ENCODE data around the gene GMPS. TPM values are rescaled to one million over a fixed set of nuclear protein-coding genes. Genes with fewer than 3 reads are reported as not detected.

GMPS gene
- total RNA-seq, 2 donors from 2014 or later = 30.2 to 31.8 TPM

DNA sequence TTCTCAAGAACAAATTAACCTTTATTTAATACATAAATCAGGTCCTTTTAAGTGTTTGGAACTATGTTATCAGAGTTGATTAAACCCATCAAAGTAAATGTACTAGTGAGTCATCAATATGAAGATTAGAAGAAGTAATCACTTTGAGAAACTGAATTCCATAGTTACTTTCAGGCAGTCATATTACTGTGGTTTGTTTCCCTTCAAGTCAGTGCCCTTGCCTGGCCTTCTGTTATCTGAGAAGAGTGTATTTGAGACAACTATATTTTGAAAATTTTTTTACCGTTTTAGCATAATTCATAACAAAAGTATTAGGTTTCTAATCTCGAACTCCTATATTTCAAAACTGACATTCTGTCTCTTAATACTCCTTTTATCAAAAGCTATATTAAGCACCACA lies 73.6 kb downstream of the GMPS start:
- TF ChIP-seq, protein P1, sequence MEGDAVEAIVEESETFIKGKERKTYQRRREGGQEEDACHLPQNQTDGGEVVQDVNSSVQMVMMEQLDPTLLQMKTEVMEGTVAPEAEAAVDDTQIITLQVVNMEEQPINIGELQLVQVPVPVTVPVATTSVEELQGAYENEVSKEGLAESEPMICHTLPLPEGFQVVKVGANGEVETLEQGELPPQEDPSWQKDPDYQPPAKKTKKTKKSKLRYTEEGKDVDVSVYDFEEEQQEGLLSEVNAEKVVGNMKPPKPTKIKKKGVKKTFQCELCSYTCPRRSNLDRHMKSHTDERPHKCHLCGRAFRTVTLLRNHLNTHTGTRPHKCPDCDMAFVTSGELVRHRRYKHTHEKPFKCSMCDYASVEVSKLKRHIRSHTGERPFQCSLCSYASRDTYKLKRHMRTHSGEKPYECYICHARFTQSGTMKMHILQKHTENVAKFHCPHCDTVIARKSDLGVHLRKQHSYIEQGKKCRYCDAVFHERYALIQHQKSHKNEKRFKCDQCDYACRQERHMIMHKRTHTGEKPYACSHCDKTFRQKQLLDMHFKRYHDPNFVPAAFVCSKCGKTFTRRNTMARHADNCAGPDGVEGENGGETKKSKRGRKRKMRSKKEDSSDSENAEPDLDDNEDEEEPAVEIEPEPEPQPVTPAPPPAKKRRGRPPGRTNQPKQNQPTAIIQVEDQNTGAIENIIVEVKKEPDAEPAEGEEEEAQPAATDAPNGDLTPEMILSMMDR (IDR thresholded peaks at IDR 0.05) = no peak
- Histone ChIP-seq H3K4me3 (no peak overlapping the region), H3K9me3 (no peaks in the 10 kb centered on the region), H3K4me1 (ENCODE audit: control insufficient read depth in 1 of 2, low read depth in 2 of 2) (peaks cover 16 to 19% of the 10 kb centered on the region in 2 donors), H3K27ac (peak overlapping the region; percentile 8 to 26), H3K27me3 (replicated peaks; ENCODE audit: insufficient read depth) (no peaks in the 10 kb centered on the region), H3K36me3 (peaks cover 3% of the 10 kb centered on the region)
- DNase-seq (ENCODE audit: low spot score) (no peak), ATAC-seq (ENCODE audit: insufficient number of reproducible peaks, low FRiP score, low read depth) (no peak)

GRCh38 chr3:155946178-155946577 lies 75.7 kb downstream of the GMPS start:
- H3K9me3 ChIP-seq = no peaks in the 10 kb centered on the region
- DNase-seq (ENCODE audit: low spot score) (no peak), ATAC-seq (ENCODE audit: insufficient number of reproducible peaks, low FRiP score, low read depth) (peak; percentile 80)
- TF ChIP-seq, protein P1 (IDR thresholded peaks at IDR 0.05) = no peak
- H3K36me3 ChIP-seq = no peaks in the 10 kb centered on the region
- peak overlapping the region; percentile 38 to 82 for H3K27ac ChIP-seq
- peaks cover 19 to 24% of the 10 kb centered on the region in 2 donors for H3K4me1 ChIP-seq (ENCODE audit: control insufficient read depth in 1 of 2, low read depth in 2 of 2)
- no peak overlapping the region for H3K4me3 ChIP-seq
- H3K27me3 ChIP-seq (replicated peaks; ENCODE audit: insufficient read depth) = no peaks in the 10 kb centered on the region

DNA sequence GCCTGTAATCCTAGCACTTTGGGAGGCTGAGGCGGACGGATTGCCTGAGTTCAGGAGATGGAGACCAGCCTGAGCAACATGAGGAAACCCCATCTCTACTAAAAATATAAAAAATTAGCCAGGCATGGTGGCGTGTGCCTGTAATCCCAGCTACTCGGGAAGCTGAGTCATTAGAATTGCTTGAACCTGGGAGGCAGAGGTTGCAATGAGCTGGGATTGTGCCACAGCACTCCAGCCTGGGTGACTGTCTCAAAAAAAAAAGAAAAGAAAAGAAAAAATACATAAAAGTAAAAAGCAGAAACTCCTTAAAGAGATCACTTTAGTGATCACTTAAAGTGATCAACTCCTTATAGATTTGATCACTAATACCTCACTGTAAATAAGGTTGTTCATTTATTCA lies 78.0 kb downstream of the GMPS start:
- TF ChIP-seq, protein P1 (IDR thresholded peaks at IDR 0.05) = no peak
- Histone ChIP-seq H3K27ac (no peak overlapping the region), H3K4me1 (ENCODE audit: control insufficient read depth in 1 of 2, low read depth in 2 of 2) (peaks cover 20 to 31% of the 10 kb centered on the region in 2 donors), H3K27me3 (replicated peaks; ENCODE audit: insufficient read depth) (no peaks in the 10 kb centered on the region), H3K9me3 (no peaks in the 10 kb centered on the region), H3K4me3 (no peak overlapping the region), H3K36me3 (no peaks in the 10 kb centered on the region)
- DNase-seq (ENCODE audit: low spot score) (no peak), ATAC-seq (ENCODE audit: insufficient number of reproducible peaks, low FRiP score, low read depth) (no peak)

- Histone ChIP-seq H3K27me3 (replicated peaks; ENCODE audit: insufficient read depth) (no peaks in the 10 kb centered on the region), H3K4me3 (no peak overlapping the region), H3K27ac (no peak overlapping the region), H3K36me3 (no peaks in the 10 kb centered on the region), H3K9me3 (no peaks in the 10 kb centered on the region), H3K4me1 (ENCODE audit: control insufficient read depth in 1 of 2, low read depth in 2 of 2) (peaks cover 20 to 31% of the 10 kb centered on the region in 2 donors)
- DNase-seq (ENCODE audit: low spot score) (no peak), ATAC-seq (ENCODE audit: insufficient number of reproducible peaks, low FRiP score, low read depth) (no peak)
- TF ChIP-seq, protein P1 (IDR thresholded peaks at IDR 0.05) = no peak
Observed at GRCh38 chr3:155949453-155950217, 79.2 kb downstream of the GMPS start.

DNA sequence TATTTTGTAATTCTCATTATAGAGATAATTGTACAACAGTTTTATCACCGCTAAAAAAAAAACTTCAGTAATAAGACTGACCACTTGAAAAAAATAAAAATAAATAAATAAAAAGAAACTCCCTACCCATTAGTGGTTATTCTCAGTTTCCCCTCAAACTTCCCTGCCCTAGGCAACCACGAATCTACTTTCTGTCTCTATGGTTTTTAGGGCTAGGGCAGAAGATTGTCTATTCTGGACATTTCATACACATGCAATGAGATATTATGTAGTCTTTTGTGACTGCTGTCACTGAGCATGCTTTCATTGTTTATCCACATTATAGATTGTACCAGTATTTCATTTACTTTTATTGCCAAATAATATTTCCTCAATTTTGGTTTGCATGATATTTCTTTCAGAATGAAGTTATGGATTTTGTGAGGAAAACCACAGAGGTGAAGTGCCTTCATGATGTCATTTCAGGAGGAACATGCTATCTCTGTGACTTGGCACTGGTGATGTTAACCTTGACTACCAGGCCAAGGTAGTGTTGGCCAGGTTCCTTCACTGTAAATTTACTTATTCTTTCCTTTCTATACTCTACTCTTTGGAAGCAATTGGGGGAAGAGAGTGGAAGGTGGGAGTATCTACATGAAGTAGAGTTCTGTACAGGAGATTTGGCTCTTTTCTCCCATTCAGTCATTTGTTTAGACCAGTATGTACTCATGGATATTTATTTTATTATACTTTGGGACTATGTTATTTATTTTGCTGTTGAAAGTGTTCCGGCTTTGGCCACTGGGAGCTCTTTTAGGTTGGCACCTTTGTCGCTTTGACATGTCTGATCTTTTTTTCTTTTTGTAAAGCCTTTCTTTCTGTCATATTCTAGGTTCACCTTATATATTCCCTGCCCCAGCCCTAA lies 86.3 kb downstream of the GMPS start:
- Histone ChIP-seq H3K27ac (no peak overlapping the region), H3K27me3 (replicated peaks; ENCODE audit: insufficient read depth) (no peaks in the 10 kb centered on the region), H3K36me3 (no peaks in the 10 kb centered on the region), H3K4me3 (no peak overlapping the region), H3K9me3 (no peaks in the 10 kb centered on the region), H3K4me1 (ENCODE audit: control insufficient read depth in 1 of 2, low read depth in 2 of 2) (peaks cover 0 to 2% of the 10 kb centered on the region in 2 donors)
- ATAC-seq (ENCODE audit: insufficient number of reproducible peaks, low FRiP score, low read depth) = no peak
- DNase-seq (ENCODE audit: low spot score) = no peak
- TF ChIP-seq, protein P1 (IDR thresholded peaks at IDR 0.05) = no peak
